ENCODE results near the gene LACTBL1.
"Not testable (repeated sequence)": the region's sequence is repeated elsewhere in the genome, so short reads cannot be mapped to it uniquely, and the experiment has no call there.

Gene LACTBL1

DNA sequence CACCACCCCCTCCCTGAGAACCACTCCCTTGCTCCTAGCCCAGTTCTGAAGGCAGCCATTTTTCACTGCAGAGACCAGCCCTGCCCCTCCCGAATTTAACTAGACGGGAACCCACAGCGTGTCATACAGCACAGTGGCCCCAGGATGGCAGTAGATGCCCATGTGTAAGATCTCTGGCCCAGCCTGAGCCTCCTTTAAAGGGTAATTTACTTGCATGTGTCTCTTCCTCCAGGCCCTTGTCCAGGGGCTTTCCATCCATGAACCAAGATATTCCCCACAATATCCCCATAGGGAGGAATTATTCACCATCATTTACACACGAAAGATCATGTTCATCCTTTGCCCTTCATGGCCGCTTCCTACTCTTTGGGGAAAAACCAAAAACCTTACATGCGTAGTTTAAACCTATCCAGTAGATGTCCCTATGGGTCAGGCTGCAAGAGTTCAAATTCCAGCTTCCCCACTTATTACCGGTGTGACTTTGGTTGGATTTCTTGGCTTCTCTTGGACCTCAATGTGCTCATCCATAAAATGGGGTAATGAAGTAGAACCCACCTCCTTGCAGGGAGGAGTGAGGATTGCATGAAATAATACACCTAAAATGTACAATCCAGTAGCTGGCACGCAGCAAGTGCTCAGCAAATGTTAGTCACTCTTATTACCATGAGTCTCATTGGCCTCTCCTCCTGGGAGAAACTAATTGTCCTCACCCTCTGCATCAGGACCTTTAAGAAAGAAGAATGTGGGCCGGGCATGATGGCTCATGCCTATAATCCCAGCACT is 4.0 kb upstream of the LACTBL1 start:
- DNase-seq (ENCODE audit: low read depth) = peak; percentile 55

DNA sequence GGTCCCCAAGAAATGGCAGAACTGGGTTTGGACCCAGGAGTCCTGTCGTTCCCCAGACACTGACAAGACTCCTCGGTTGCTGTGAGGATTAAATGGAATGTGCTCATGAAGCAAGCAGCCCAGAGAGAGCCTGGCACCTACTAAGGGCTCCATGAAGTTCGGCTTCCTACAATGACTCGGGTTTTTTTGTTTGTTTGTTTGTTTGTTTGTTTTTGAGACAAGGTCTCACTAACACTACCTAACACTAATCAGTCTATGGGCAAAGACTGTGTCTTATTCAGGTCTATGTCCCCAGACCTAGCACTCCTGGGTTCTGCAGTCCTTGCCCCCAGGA is 3.4 kb upstream of the LACTBL1 start:
- DNase-seq (ENCODE audit: low read depth) = no peak

- DNase-seq (ENCODE audit: low read depth) = no peak
Measured at GRCh38 chr1:22975694-22976093, 3.0 kb upstream of the LACTBL1 start.

DNA sequence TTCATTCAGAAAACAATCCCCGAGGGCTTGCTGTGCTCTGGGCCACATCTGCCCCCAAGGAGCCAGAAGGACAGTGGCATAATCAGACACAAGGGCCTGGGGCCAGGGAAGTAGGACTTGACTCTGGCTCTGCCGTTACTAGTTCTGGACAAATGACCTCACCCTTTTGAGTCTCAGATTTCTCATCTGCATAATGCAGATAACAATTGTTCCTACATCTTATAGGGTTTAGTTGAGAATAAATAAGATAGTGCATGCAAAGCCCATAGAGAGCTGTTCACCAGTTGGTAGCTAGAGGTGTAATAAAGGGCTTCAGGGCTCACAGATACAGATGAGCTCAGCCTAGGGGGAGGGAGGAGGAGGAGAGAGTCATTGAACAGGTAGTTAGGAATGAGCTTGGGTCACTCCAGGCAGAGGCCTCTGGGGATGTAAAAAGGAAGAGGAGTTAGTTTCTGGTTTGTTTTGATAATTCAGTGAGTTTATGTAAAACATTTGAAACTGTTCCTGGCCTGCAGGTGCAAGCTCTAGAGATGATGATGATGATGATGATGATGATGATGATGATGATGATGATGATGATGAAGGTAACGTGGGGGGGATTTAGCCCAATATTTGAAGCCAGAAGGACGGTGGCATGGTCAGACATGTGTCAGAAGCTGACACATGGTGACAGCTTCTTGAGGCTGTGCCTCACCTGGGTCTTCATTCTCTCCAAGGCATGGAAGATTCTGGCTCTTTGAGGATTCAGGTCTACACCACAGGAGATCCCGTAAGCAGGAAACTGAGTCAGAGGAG is 858 bp downstream of the LACTBL1 start:
- DNase-seq (ENCODE audit: low read depth) = no peak

DNA sequence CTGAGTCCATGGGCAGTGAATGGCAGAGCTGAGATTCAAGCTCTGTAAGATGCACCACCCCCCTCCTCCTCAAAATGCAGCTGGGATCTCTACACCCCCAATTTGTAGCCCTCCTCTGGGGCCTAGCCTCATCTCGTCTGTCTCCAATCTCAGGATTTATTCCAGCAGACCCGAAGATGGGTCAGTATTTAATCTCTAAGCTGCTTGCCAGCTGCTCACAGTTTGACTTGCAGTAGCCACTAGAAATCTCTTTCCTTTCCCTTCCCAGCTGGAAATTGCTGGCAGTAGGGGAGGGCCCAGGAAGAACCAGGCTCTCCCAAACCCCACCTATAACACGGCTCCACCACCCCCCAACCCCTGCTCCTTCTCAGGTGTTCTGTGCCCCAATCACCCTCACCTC is 1.5 kb downstream of the LACTBL1 start:
- no peak for DNase-seq (ENCODE audit: low read depth)

GRCh38 chr1:22970096-22970495 is 2.6 kb downstream of the LACTBL1 start:
- DNase-seq (ENCODE audit: low read depth) = no peak

GRCh38 chr1:22969304-22969709 is 3.4 kb downstream of the LACTBL1 start:
- DNase-seq (ENCODE audit: low read depth) = peak; percentile 47

- DNase-seq (ENCODE audit: low read depth) = no peak
Measured at GRCh38 chr1:22967833-22968232, 4.8 kb downstream of the LACTBL1 start.

DNA sequence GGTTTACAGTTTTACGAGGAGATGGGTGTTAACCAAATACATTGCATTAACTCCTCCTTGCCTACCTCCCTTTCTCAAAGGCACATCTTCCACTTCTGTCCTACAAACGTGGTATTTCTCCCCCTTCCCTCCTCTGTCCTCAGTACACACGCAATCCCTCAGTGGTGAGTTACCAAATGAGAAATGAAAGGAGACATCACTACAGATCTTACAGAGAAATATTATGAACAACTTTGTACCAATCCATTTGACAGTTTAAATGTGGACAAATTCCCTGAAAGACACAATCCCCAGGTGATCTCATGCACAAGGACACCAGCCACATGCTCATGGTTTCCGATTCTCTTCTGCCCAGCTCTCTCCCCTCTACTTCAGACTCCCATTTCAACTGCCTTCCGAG is 6.4 kb downstream of the LACTBL1 start:
- DNase-seq (ENCODE audit: low read depth) = no peak

DNA sequence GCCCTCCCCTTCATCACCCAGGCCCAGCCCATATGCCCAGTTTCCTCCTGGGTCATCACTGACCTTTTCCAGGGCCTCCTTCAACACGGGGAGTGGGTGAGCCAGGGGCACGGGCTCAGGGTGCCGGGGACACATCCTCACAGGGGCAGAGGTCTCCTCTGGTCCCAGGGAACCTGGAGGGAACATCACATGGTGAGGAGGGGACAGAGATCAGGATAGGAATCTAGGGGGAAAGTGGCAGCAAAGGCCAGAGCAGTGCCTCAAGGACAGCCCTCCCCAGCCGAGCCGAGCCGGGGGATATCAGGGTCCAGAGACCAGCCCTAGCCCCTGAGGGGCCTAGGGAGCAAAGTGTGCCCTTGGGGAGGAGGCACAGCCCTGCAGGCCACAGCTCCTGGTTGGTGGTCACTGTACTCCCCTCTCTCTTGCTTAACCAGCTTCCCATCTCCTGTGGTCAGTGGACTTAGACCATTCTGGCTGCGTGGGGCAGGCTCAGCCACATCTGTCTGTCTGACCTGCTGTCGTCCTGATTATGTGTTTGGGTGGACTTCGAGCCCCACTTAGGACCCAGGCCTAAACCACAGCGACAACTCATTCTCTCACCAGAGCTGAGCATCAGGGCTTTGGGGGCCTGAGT is 9.5 kb downstream of the LACTBL1 start:
- no peak for DNase-seq (ENCODE audit: low read depth)

DNA sequence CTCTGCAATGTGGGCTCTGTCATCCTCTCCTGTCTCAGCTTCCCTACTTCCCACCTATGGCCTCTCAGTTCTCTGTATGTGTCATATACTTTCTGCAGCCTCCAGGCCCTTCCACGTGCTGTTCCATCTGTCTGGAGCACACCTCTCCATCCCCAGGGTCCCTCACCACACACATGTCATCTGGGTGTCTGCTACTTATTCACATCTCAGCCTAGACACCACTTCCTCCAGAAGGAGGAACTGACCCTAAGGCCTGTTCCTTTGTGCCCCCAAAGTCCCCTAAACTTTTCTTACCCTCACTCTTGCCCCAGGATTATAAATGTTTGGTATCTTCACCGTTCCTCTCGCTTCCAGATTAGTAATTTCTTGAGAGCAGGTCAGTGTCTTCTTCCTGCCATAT is 10.1 kb downstream of the LACTBL1 start:
- no peak for DNase-seq (ENCODE audit: low read depth)

- DNase-seq (ENCODE audit: low read depth) = no peak
Measured at GRCh38 chr1:22959545-22960360, 12.9 kb downstream of the LACTBL1 start.

DNA sequence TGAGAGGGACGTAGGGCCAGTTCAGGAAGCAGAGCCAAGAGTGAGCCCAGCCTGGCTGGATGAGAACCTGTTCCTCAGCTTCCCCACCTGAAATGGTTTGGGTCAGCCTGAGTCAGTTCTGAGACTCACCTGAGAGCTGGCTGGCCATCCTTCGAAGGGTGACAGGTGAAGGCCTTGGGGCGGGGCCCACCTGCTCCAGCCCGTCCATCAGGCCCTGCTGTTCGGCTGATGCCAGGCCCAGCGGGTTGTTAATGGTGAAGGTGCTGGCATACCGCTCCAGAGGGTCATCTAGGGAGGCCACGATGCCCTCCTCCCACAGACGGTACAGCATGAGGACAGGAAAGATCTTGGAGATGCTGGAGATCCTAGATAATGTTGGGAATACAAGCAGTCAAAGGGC is 14.1 kb downstream of the LACTBL1 start:
- no peak for DNase-seq (ENCODE audit: low read depth)

GRCh38 chr1:22957066-22957465 is 15.6 kb downstream of the LACTBL1 start:
- no peak for DNase-seq (ENCODE audit: low read depth)

DNA sequence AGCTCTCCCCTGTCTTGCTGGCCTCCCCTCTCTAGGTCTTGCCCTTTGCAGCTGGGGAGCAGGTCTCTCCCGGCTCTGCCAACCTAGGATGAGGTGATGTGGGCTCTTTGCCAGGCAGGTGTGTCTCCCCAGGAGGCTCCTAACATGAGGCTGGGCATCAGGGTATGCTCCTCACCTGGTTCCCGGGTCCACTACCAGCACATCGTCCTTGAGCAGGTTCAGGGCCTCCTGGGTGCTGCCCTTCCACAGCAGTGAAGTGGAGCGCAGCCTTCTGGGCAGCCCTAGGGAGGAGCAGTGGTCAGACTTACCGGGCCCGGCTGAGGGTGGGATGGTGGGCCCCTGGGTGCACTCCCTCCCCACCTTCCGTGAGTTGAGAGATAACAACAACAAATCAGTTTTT is 17.5 kb downstream of the LACTBL1 start:
- no peak for DNase-seq (ENCODE audit: low read depth)

DNA sequence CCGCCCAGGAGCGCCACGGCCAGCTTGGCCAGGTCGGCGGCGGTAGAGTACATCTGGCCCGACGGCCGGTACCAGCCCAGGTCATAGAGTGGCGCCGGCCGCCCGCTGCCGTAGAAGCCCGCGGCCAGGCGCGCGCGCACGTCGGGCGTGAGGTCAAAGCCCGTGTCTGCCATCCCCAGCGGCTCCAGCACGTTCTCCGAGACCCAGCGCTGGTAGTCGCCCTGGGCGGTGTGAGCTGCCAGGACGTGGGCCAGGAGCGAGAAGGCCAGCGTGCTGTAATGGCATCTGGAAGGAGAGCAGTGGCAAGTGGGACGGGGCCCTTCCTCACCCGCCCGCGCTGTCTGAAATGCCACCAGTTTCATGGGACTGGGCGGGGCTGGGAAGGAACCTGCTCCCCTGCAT is 18.9 kb downstream of the LACTBL1 start:
- DNase-seq (ENCODE audit: low read depth) = no peak

- DNase-seq (ENCODE audit: low read depth) = no peak
Measured at GRCh38 chr1:22953057-22953739, 19.5 kb downstream of the LACTBL1 start.

DNA sequence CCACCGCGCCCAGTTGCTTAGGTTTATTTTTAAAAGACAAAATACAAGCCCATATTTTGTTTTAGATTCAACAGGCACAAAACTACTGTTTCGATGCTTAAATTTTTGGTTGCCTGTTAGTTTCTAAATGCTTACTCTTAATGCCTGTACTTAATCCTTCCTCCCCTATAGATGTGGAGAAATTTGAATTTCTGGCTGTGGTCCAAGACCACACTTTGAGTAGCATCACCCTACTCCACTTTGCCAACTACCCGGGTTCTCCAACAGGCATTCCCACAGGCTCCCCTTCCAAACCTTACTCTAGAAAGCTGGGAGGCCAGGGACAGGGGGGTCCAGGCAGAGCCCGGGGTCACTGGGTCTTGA is 20.0 kb downstream of the LACTBL1 start:
- no peak for DNase-seq (ENCODE audit: low read depth)

GRCh38 chr1:22951796-22952195 is 20.9 kb downstream of the LACTBL1 start:
- DNase-seq (ENCODE audit: low read depth) = no peak

DNA sequence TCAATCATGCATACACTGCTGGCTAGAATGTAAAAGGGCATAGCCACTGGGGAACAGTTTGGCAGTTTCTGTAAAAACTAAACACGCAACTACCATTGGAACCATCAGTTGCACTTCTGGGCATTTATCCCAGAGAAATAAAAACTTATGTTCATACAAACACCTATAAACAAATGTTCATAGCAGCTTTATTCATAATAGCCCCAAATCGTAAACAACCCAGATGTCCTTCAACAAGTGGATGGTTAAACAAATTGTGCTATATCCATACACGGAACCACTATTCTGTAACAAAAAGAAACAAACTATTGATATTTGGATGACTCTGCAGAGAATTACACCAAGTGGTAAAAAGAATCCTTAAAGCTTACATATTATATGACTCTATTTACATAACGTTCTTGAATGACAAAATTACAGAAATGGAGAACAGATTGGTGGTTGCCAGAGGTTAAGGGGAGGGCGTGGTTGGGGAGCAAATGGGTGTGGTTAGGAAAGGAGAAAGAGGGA is 22.8 kb downstream of the LACTBL1 start:
- DNase-seq (ENCODE audit: low read depth) = no peak

DNA sequence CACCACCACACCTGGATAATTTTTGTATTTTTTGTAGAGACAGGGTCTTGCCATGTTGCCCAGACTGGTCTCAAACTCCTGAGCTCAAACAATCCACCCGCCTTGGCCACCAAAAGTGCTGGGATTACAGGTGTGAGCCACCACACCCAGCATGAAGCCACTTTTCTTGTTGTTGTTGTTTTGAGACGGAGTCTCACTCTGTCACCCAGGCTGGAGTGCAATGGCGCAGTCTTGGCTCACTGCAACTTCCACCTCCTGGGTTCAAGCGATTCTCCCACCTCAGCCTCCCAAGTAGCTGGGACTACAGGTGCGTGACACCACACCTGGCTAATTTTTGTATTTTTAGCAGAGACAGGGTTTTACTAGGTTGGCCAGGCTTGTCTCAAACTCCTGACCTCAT is 27.5 kb downstream of the LACTBL1 start:
- DNase-seq (ENCODE audit: low read depth) = not testable (repeated sequence)
